Measurements from ENCODE around the gene DOC2B.

DOC2B gene

DNA sequence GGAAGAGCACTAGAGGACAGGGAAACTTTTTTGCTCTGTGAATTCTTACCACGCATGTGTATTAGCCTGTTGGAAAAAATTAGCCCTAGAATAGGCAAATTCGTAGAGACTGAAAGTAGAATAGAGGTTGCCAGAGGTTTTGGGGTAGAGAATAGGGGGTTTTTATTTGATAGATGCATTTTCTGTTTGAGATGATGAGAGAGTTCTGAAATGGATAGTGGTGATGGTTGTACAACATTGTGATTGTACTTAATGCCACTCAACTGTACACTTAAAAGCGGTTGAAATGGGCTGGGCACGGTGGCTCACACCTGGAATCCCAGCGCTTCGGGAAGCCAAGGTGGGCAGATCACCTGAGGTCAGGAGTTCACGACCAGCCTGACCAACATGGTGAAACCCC lies 8.0 kb upstream of the DOC2B start:
- Histone ChIP-seq H3K27me3 (ENCODE audit: control insufficient read depth, insufficient read depth, low read length) (no peaks in the 10 kb centered on the region), H3K9me3 (ENCODE audit: control insufficient read depth, low read length) (no peaks in the 10 kb centered on the region), H3K4me1 (no peaks in the 10 kb centered on the region)

DNA sequence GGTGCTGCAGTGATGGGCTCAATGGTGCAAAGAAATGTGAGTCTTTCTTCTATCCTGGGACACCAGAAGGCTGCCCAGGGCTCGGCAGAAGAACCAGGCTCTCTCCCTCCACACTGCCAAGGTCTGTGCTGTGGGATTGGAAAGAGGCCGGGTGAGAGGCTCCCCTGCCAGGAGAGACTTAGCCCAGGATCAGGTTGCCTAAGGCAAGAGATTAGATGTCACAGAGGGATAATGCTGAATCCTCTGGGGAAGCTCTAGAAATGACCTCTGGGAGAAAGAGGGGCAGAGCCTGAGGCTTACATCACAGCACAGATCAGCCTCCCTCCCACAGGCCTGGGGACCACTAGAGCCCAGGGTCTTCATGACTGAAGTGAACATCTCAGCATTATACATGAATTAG lies 5.7 kb upstream of the DOC2B start:
- Histone ChIP-seq H3K9ac (no peak overlapping the region), H3K4me1 (no peaks in the 10 kb centered on the region), H3K36me3 (ENCODE audit: control insufficient read depth, insufficient read depth, low read length) (no peaks in the 10 kb centered on the region), H2AFZ (no peak overlapping the region), H3K27me3 (ENCODE audit: control insufficient read depth, insufficient read depth, low read length) (no peaks in the 10 kb centered on the region), H3K79me2 (no peaks in the 10 kb centered on the region), H3K4me3 (ENCODE audit: low read depth, low read length) (no peak overlapping the region), H3K27ac (no peak overlapping the region), H3K4me2 (ENCODE audit: low read length) (no peak overlapping the region), H3K9me3 (ENCODE audit: control insufficient read depth, low read length) (no peaks in the 10 kb centered on the region)
- TF ChIP-seq CTCF (IDR thresholded peaks at IDR 0.05) = no peak

More for the DNA sequence above, 8.0 kb upstream of the DOC2B start:
- Histone ChIP-seq H3K9ac (no peak overlapping the region), H3K79me2 (no peaks in the 10 kb centered on the region), H3K36me3 (ENCODE audit: control insufficient read depth, insufficient read depth, low read length) (no peaks in the 10 kb centered on the region), H3K4me2 (ENCODE audit: low read length) (no peak overlapping the region), H3K4me3 (ENCODE audit: low read depth, low read length) (no peak overlapping the region), H3K27ac (no peak overlapping the region), H2AFZ (no peak overlapping the region)
- no peak for TF ChIP-seq CTCF (IDR thresholded peaks at IDR 0.05)

- Histone ChIP-seq H3K4me2 (ENCODE audit: low read length) (no peak overlapping the region), H2AFZ (no peak overlapping the region), H3K79me2 (no peaks in the 10 kb centered on the region), H3K4me3 (ENCODE audit: low read depth, low read length) (no peak overlapping the region), H3K4me1 (no peaks in the 10 kb centered on the region), H3K27me3 (ENCODE audit: control insufficient read depth, insufficient read depth, low read length) (no peaks in the 10 kb centered on the region), H3K27ac (no peak overlapping the region), H3K9ac (no peak overlapping the region), H3K9me3 (ENCODE audit: control insufficient read depth, low read length) (no peaks in the 10 kb centered on the region), H3K36me3 (ENCODE audit: control insufficient read depth, insufficient read depth, low read length) (no peaks in the 10 kb centered on the region)
- no peak for TF ChIP-seq CTCF (IDR thresholded peaks at IDR 0.05)
Measured at GRCh38 chr17:185445-186138, 4.1 kb upstream of the DOC2B start.

- Histone ChIP-seq H3K4me3 (ENCODE audit: low read depth, low read length) (no peak overlapping the region), H3K4me2 (ENCODE audit: low read length) (no peak overlapping the region), H3K9ac (no peak overlapping the region), H3K27ac (no peak overlapping the region), H3K36me3 (ENCODE audit: control insufficient read depth, insufficient read depth, low read length) (no peaks in the 10 kb centered on the region), H3K79me2 (no peaks in the 10 kb centered on the region), H3K9me3 (ENCODE audit: control insufficient read depth, low read length) (no peaks in the 10 kb centered on the region), H3K27me3 (ENCODE audit: control insufficient read depth, insufficient read depth, low read length) (no peaks in the 10 kb centered on the region), H2AFZ (no peak overlapping the region), H3K4me1 (no peaks in the 10 kb centered on the region)
- no peak for TF ChIP-seq CTCF (IDR thresholded peaks at IDR 0.05)
Measured at GRCh38 chr17:183021-183420, 1.6 kb upstream of the DOC2B start.

Data from parathyroid adenoma (tissue), 2 donors.